GM21737 (cell line): ENCODE data around the gene RAB25.

Source experiments
- ATAC-seq: cut with Tn5 transposase; IDR thresholded peaks from one replicate; pipeline ENCODE4 v1.9.1; 2021; ENCODE audit warnings: mild to moderate bottlenecking, moderate library complexity; ENCODE audit not compliant: unreplicated experiment

Gene RAB25

GRCh38 chr1:156100205-156100995 is 39.4 kb downstream of the RAB25 start:
- ATAC-seq = no peak

GRCh38 chr1:156101880-156102279 is 40.9 kb downstream of the RAB25 start:
- ATAC-seq = no peak

- no peak for ATAC-seq
Measured at GRCh38 chr1:156102633-156103511, 41.9 kb downstream of the RAB25 start.

GRCh38 chr1:156103521-156103947 is 42.6 kb downstream of the RAB25 start:
- ATAC-seq = no peak

GRCh38 chr1:156104065-156104810 is 43.3 kb downstream of the RAB25 start:
- ATAC-seq = no peak

GRCh38 chr1:156104861-156105832 is 44.2 kb downstream of the RAB25 start:
- no peak for ATAC-seq

- ATAC-seq = no peak
Measured at GRCh38 chr1:156106624-156107488, 45.9 kb downstream of the RAB25 start.

GRCh38 chr1:156108057-156108456 is 47.1 kb downstream of the RAB25 start:
- ATAC-seq = no peak

- ATAC-seq = no peak
Measured at GRCh38 chr1:156108664-156109241, 47.8 kb downstream of the RAB25 start.

- no peak for ATAC-seq
Measured at GRCh38 chr1:156110252-156110651, 49.3 kb downstream of the RAB25 start.

GRCh38 chr1:156111355-156111962 is 50.5 kb downstream of the RAB25 start:
- ATAC-seq = no peak

- ATAC-seq = no peak
Measured at GRCh38 chr1:156112276-156113137, 51.5 kb downstream of the RAB25 start.

GRCh38 chr1:156113282-156113950 is 52.5 kb downstream of the RAB25 start:
- ATAC-seq = no peak

- ATAC-seq = peak; percentile 63
Measured at GRCh38 chr1:156114101-156114918, 53.4 kb downstream of the RAB25 start, which contains the start of gene LMNA. TSS of gene LMNA (plus strand) at chr1:156114711. CDS start at chr1:156114919, 208 bp downstream.

GRCh38 chr1:156114919-156115513 is 54.1 kb downstream of the RAB25 start:
- ATAC-seq = no peak
